Skeletal muscle satellite cell (primary cell): ENCODE data around the gene NPAS1.
"Not testable (repeated sequence)": the region's sequence is repeated elsewhere in the genome, so short reads cannot be mapped to it uniquely, and the experiment has no call there.

ENCODE experiments used
- H3K27me3 ChIP-seq: 2 replicates; pipeline ENCODE4 v1.7.0; 2013; ENCODE audit warnings: low read length; ENCODE audit not compliant: control insufficient read depth, insufficient read depth
- H3K36me3 ChIP-seq: 2 replicates; pipeline ENCODE4 v1.7.0; 2013; ENCODE audit warnings: mild to moderate bottlenecking, control low read depth, low read length; ENCODE audit not compliant: insufficient read depth
- H3K4me1 ChIP-seq: 2 replicates; pipeline ENCODE4 v1.7.0; 2013; ENCODE audit warnings: low read length; ENCODE audit not compliant: control insufficient read depth, insufficient read depth
- H3K4me2 ChIP-seq: 2 replicates; pipeline ENCODE4 v1.7.0; 2013; ENCODE audit warnings: mild to moderate bottlenecking, low read length
- H3K4me3 ChIP-seq: 2 replicates; pipeline ENCODE4 v1.7.0; 2013; ENCODE audit warnings: low read length
- H3K9ac ChIP-seq: 2 replicates; pipeline ENCODE4 v1.7.0; 2013; ENCODE audit warnings: mild to moderate bottlenecking, low read depth, low read length, moderate library complexity
- H3K9me3 ChIP-seq: replicated peaks from 2 replicates; pipeline ENCODE4 v1.7.0; 2013; ENCODE audit warnings: mild to moderate bottlenecking, control low read depth, low read length

The NPAS1 gene

GRCh38 chr19:47005164-47005641 is 14.4 kb upstream of the NPAS1 start:
- Histone ChIP-seq H3K4me1 (peaks cover 8% of the 10 kb centered on the region), H3K9ac (no peak overlapping the region), H3K4me2 (no peak overlapping the region), H3K27me3 (no peaks in the 10 kb centered on the region), H3K9me3 (no peaks in the 10 kb centered on the region), H3K4me3 (no peak overlapping the region), H3K36me3 (peaks cover 23% of the 10 kb centered on the region)

GRCh38 chr19:47005873-47006272 is 13.8 kb upstream of the NPAS1 start:
- Histone ChIP-seq H3K9ac (no peak overlapping the region), H3K4me1 (peaks cover 8% of the 10 kb centered on the region), H3K4me3 (no peak overlapping the region), H3K36me3 (peaks cover 17% of the 10 kb centered on the region), H3K9me3 (no peaks in the 10 kb centered on the region), H3K4me2 (no peak overlapping the region), H3K27me3 (no peaks in the 10 kb centered on the region)

- peaks cover 10% of the 10 kb centered on the region for H3K36me3 ChIP-seq
- no peaks in the 10 kb centered on the region for H3K27me3 ChIP-seq
- H3K9me3 ChIP-seq: no peaks in the 10 kb centered on the region
- no peak overlapping the region for H3K4me2 ChIP-seq
- peaks cover 8% of the 10 kb centered on the region for H3K4me1 ChIP-seq
- no peak overlapping the region for H3K9ac ChIP-seq
- no peak overlapping the region for H3K4me3 ChIP-seq
Observed at GRCh38 chr19:47006496-47006895, 13.1 kb upstream of the NPAS1 start.

- H3K9me3 ChIP-seq, H3K4me3 ChIP-seq, H3K27me3 ChIP-seq, H3K4me2 ChIP-seq, H3K4me1 ChIP-seq, H3K36me3 ChIP-seq, H3K9ac ChIP-seq: not testable (repeated sequence)
Observed at GRCh38 chr19:47010549-47010948, 9.1 kb upstream of the NPAS1 start.

GRCh38 chr19:47012617-47013016 is 7.0 kb upstream of the NPAS1 start:
- peak overlapping the region; percentile 70 for H3K4me2 ChIP-seq

GRCh38 chr19:47013041-47013517 is 6.6 kb upstream of the NPAS1 start:
- H3K9ac ChIP-seq: no peak overlapping the region
- peak overlapping the region; percentile 44 for H3K4me3 ChIP-seq
- peak overlapping the region; percentile 70 for H3K4me2 ChIP-seq
- H3K27me3 ChIP-seq: no peaks in the 10 kb centered on the region
- H3K36me3 ChIP-seq: no peaks in the 10 kb centered on the region
- no peaks in the 10 kb centered on the region for H3K9me3 ChIP-seq
- H3K4me1 ChIP-seq: no peaks in the 10 kb centered on the region

More at GRCh38 chr19:47012617-47013016, 7.0 kb upstream of the NPAS1 start:
- no peaks in the 10 kb centered on the region for H3K9me3 ChIP-seq
- no peaks in the 10 kb centered on the region for H3K27me3 ChIP-seq
- no peaks in the 10 kb centered on the region for H3K4me1 ChIP-seq
- H3K4me3 ChIP-seq: peak overlapping the region; percentile 44
- no peak overlapping the region for H3K9ac ChIP-seq
- no peaks in the 10 kb centered on the region for H3K36me3 ChIP-seq

- peak overlapping the region; percentile 86 for H3K4me2 ChIP-seq
- H3K4me3 ChIP-seq: no peak overlapping the region
- peaks cover 16% of the 10 kb centered on the region for H3K4me1 ChIP-seq
- no peak overlapping the region for H3K9ac ChIP-seq
- peaks cover 41% of the 10 kb centered on the region for H3K27me3 ChIP-seq
- H3K9me3 ChIP-seq: no peaks in the 10 kb centered on the region
- H3K36me3 ChIP-seq: no peaks in the 10 kb centered on the region
Observed at GRCh38 chr19:47018923-47019322, 714 bp upstream of the NPAS1 start.

GRCh38 chr19:47020132-47020805 is 632 bp downstream of the NPAS1 start:
- no peaks in the 10 kb centered on the region for H3K36me3 ChIP-seq
- peaks cover 16% of the 10 kb centered on the region for H3K4me1 ChIP-seq
- no peaks in the 10 kb centered on the region for H3K9me3 ChIP-seq
- peak overlapping the region; percentile 60 for H3K4me3 ChIP-seq
- H3K4me2 ChIP-seq: peak overlapping the region; percentile 86
- no peak overlapping the region for H3K9ac ChIP-seq
- H3K27me3 ChIP-seq: peaks cover 48% of the 10 kb centered on the region

- H3K36me3 ChIP-seq: no peaks in the 10 kb centered on the region
- H3K4me3 ChIP-seq: peak overlapping the region; percentile 60
- peak overlapping the region; percentile 86 for H3K4me2 ChIP-seq
- H3K4me1 ChIP-seq: peaks cover 16% of the 10 kb centered on the region
- H3K27me3 ChIP-seq: peaks cover 48% of the 10 kb centered on the region
- no peak overlapping the region for H3K9ac ChIP-seq
- no peaks in the 10 kb centered on the region for H3K9me3 ChIP-seq
Observed at GRCh38 chr19:47020992-47021496, 1.4 kb downstream of the NPAS1 start.

GRCh38 chr19:47021536-47022139 is 2.0 kb downstream of the NPAS1 start:
- H3K27me3 ChIP-seq: peaks cover 48% of the 10 kb centered on the region
- H3K9me3 ChIP-seq: no peaks in the 10 kb centered on the region
- H3K9ac ChIP-seq: no peak overlapping the region
- peaks cover 16% of the 10 kb centered on the region for H3K4me1 ChIP-seq
- H3K4me2 ChIP-seq: peak overlapping the region; percentile 86
- peak overlapping the region; percentile 60 for H3K4me3 ChIP-seq
- H3K36me3 ChIP-seq: no peaks in the 10 kb centered on the region

GRCh38 chr19:47022140-47022536 is 2.5 kb downstream of the NPAS1 start:
- peaks cover 16% of the 10 kb centered on the region for H3K4me1 ChIP-seq
- H3K36me3 ChIP-seq: no peaks in the 10 kb centered on the region
- H3K27me3 ChIP-seq: peaks cover 53% of the 10 kb centered on the region
- no peaks in the 10 kb centered on the region for H3K9me3 ChIP-seq
- H3K9ac ChIP-seq: no peak overlapping the region
- no peak overlapping the region for H3K4me3 ChIP-seq
- no peak overlapping the region for H3K4me2 ChIP-seq
